Myocyte (in vitro differentiated cells): ENCODE data around the gene PHF12. TPM values are rescaled to one million over a fixed set of nuclear protein-coding genes. Genes with fewer than 3 reads are reported as not detected.
A peak's percentile ranks its signal among the peaks of the same experiment; 100 is the strongest.
"Not testable (repeated sequence)": the region's sequence is repeated elsewhere in the genome, so short reads cannot be mapped to it uniquely, and the experiment has no call there.

Experiments used
- DNase-seq: peaks from one replicate; pipeline ENCODE4 v3.0.0-alpha.2; 2012; ENCODE audit warnings: low read depth
- total RNA-seq: library from RNA; depleted of rRNA; stranded (reverse); fragments of >200 nt; gene quantifications from 2 replicates; pipeline ENCODE4 v1.2.3, GENCODE V29; 2014

The PHF12 gene
- total RNA-seq, 1 donor from 2014 or later: 18.5 TPM

- no peak for DNase-seq
Measured at GRCh38 chr17:28935744-28936460, 15.4 kb downstream of the PHF12 start.

- not testable (repeated sequence) for DNase-seq
Measured at GRCh38 chr17:28934508-28934907, 16.8 kb downstream of the PHF12 start.

GRCh38 chr17:28929787-28930186 is 21.5 kb downstream of the PHF12 start:
- DNase-seq: no peak

DNA sequence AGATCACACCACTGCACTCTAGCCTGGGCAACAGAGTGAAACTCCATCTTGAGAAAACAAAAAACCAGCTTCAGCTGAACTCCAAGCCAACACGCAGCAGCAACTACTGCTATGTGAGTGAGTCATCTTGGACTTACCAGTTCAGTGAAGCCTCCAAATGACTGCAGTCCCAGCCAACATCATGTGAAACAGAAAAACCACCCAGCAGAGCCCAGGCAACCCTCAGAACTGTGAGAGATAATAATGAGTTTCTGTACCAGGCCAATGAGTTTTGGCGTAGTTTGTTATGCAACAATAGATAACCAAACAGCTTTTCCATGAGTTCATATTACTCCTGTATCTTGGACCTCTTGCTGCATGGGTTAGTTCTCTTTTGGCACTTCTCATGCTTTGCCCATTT is 23.3 kb downstream of the PHF12 start:
- DNase-seq: no peak

DNA sequence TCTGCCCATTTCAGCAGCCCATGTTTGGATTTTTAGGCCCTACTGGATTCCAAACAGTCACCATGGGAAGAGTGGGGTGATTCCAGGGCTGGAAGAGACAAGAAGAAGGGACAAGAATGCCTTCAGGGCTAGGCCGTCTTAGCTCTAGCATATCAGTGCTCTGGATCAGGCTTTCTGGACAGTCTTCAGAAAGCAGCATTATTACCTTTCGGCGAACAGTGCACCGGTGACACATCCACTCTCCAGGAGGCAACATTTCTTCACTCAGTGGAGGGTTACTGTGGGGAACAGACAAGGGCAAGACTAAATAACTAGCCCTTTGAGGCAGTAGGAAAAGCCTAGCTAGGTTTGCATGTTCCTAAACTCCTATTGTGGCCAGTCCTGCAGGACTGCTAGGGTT is 24.5 kb downstream of the PHF12 start:
- DNase-seq: no peak

GRCh38 chr17:28926366-28926765 is 25.0 kb downstream of the PHF12 start:
- DNase-seq: no peak

DNA sequence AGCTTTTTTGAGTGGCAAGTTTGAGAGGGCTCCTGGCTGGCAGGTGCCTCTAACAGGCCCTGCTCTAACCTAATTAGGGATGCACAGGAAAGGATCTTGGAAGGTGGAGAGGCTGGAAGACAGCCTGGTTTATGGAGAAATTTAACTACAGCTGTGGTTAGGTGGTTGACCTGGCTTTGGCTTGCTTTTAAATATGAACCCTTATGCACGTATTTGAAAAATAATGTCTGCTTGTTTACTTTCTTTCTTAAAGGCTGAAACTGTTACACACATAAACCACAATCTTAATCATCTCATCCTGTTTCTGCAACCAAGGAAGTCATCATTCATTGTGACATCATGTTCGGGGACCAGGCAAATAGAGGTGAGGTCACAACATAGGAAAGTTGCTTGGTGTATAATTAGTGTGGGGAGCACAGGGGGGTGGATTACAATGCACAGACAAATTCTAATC is 25.4 kb downstream of the PHF12 start:
- peak; percentile 42 for DNase-seq

- DNase-seq: no peak
Measured at GRCh38 chr17:28920201-28920600, 31.1 kb downstream of the PHF12 start.

- DNase-seq: no peak
Measured at GRCh38 chr17:28918295-28918694, 33.0 kb downstream of the PHF12 start.

DNA sequence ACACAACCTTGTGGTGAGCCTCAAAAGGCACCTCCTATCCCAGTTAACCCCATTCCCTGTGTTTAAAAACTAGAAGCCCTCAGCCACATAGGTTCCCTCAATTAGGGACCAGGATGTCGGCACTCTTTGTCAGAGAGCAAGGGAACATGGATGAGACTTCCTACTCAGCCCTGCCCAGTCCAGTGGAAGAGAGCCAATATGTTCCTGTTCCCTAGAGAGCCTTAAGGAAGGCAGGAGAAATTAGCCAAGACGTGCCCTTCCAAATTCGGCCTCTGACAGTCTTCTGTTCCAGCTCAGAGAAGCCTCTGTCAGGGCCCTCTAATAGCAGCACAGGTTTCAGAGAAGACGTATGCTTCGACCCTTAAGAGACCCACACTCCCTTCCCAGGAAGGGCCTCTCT is 33.9 kb downstream of the PHF12 start:
- DNase-seq: no peak

GRCh38 chr17:28917029-28917428 is 34.3 kb downstream of the PHF12 start:
- no peak for DNase-seq

DNA sequence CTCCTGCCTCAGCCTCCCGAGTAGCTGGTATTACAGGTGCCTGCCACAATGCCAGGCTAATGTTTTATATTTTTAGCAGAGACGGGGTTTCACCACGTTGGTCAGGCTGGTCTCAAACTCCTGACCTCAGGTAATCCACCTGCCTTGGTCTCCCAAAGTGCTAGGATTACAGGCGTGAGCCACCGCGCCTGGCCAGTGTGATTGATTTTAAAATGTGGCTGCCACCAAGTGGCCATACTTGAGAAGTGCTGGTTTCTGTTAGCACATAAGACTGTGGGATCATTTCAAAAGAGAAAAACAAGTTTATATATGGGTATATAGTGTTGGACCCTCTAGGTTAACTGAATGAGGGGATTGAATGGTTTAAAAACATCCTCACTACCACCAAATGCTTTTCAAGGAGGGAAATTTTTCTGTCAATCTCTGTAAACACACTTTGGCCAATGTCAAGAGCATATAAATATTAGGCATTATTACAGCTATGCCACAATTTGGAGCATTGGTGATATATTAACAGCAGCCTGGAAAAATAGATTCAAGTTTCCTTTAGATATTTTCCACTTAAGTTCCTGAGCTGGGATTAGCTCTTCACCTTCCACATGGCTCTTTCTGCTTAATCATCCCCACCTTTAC is 34.9 kb downstream of the PHF12 start:
- peak; percentile 40 for DNase-seq

DNA sequence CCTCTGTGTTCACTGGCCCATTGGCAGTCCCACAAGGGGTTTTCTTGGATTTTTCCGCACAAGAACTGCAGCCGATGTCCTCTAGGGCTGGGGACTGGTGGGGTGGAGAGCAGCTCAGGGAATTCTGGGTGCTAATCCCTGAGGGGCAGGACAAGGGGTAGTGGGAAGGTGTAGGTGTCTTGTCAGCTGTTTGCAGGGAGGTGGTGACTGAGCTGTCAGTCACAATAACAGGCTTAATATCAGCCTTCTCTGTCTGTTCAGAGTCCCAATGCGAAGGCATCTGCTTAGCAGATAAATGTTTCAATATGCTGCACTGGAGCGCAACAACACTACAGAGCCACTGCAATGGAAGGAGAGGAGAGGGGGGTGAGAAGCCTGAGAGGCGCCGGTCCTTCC is 38.4 kb downstream of the PHF12 start:
- no peak for DNase-seq

DNA sequence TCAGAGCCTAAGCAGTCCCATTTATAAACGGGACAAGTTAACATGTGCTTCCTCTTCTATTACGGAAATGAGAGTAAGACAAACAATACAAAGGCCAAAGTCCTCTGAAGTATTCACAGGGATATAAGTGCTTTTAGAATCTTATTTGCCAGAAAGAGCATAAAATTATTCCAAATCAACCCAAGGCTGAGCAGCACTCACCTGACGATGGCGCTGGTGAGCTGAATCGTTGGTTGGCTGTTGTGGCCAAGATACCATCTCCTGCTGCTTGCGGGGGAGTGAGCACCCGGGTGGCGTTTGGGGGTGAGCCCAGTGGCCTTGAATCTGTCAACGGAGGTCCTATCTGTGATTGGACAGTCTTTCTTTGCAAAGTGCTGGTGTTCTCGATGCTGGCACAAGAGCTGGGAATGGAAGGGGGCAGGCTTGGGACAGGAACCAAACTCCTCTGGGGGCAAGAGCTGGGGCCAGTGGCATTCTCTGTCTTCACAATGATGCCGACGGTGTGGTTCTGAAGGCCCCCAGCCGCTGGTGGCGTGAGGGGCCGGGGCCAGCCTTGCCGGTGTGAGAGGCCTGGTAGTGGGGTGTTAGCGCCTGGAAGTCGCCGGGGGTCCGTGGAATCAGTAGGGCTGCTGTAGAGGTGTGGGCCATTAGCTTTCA is 38.9 kb downstream of the PHF12 start:
- DNase-seq: no peak

- DNase-seq: no peak
Measured at GRCh38 chr17:28911411-28912045, 39.8 kb downstream of the PHF12 start.

DNA sequence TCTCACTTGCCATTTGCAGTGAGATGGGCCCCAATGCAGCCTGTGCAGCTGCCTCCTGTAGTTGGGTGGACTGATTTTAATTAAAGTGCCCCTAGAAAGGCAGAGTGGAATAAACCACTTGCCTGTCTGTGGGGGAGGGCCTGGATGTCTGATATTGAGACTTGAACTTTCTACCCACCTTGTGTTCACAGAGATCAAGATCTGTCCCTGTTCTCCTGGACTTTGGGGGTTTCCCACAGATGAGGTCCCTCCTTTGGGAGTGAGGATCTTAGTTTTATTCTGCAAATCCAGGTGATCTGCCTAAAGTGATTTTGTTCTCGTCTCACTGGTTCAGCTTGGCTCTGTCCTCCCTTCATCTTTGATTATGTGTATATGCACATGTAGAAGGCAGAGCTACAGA is 40.8 kb downstream of the PHF12 start:
- no peak for DNase-seq

- DNase-seq: peak; percentile 74
Measured at GRCh38 chr17:28908640-28909167, 42.6 kb downstream of the PHF12 start.

GRCh38 chr17:28907709-28908475 is 43.4 kb downstream of the PHF12 start:
- peak; percentile 45 for DNase-seq

DNA sequence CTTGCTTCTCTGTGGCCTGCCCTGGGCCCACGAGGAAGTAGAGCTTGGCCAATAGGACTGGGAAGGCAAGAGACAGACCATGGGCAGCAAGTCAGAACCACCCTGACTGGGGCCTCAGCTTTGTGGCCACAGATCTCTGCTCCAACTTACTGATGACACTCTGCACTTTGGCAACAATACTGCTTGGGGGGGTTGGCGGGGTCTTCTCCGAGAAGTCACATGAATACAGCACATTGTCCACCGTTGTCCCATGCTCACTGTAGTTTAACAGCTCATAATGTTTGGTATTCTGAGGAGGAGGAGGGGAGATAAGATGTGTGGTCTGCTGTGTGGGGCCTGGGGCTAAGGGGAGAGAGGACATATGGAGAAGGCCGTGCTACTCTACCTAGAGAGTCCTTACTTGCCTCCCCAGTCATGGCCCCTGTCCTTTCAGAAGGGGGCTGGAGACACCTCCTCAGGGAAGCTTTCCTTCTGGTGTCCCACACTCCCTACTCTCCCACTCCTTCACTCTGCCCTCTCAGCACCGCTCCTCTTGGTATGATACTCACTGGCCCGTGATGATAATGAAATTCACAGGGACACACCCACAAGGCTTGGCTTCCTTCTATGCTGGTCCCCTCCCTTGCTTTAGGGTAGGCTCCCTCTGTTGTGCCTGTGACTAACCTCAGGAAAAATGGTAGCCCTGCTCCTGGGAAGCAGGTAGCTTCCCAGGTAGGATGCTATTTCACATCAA is 44.4 kb downstream of the PHF12 start:
- DNase-seq: no peak

DNA sequence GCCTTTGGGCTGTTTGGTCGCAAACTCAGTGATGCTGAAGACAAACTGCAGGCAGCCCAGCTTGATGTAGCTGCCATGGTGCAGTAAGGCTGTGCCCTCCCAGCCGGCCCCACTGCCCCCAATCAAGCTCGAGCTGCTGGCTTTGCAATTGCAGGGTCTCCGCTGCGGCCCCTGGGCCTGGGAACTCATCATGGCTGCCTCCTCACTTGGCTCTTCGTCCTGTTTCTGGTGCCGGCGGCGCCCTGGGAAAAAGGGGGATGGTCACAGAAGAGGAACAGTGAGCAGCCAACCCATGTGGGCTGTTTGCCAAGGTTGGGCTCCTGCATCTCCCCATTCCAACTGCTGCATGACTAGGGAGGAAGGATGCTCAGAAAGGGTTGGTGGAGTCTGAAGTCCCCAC is 45.0 kb downstream of the PHF12 start:
- DNase-seq: no peak
